ENCODE data around the gene ZNF853. TPM values are rescaled to one million over a fixed set of nuclear protein-coding genes. Genes with fewer than 3 reads are reported as not detected.

Gene ZNF853
- total RNA-seq, 1 donor from 2014 or later = 25.7 TPM

DNA sequence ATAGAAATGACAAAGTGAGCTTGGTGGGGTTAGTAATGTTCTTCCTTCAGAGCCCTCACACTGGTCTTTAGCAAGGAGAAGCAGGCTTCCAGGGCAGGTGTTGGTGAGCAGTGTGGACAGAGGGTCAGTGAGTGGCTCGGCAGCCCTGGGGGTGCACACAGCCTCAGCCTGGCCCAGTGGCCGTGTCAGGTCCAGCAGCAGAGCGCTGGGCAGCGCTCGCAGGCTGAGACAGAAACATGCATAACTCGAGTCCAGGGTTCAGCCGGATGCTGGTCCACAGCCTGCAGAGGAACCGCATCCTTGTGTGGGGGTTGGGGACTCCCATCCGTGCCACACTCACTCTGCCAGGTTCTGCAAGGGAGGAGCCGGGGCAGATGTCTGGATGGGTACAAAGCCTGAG, 11.0 kb upstream of the ZNF853 start:
- H3K4me3 ChIP-seq (ENCODE audit: low read depth, low read length) = no peak overlapping the region
- TF ChIP-seq, protein P1, sequence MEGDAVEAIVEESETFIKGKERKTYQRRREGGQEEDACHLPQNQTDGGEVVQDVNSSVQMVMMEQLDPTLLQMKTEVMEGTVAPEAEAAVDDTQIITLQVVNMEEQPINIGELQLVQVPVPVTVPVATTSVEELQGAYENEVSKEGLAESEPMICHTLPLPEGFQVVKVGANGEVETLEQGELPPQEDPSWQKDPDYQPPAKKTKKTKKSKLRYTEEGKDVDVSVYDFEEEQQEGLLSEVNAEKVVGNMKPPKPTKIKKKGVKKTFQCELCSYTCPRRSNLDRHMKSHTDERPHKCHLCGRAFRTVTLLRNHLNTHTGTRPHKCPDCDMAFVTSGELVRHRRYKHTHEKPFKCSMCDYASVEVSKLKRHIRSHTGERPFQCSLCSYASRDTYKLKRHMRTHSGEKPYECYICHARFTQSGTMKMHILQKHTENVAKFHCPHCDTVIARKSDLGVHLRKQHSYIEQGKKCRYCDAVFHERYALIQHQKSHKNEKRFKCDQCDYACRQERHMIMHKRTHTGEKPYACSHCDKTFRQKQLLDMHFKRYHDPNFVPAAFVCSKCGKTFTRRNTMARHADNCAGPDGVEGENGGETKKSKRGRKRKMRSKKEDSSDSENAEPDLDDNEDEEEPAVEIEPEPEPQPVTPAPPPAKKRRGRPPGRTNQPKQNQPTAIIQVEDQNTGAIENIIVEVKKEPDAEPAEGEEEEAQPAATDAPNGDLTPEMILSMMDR (IDR thresholded peaks at IDR 0.05; ENCODE audit: insufficient read depth, low read length, poor library complexity, severe bottlenecking) = no peak
- no peak for DNase-seq (ENCODE audit: low read depth)
- H3K36me3 ChIP-seq (ENCODE audit: control insufficient read depth, insufficient read depth, low read length) = no peaks in the 10 kb centered on the region
- H3K27me3 ChIP-seq (ENCODE audit: control insufficient read depth, insufficient read depth, low read length) = no peaks in the 10 kb centered on the region

DNA sequence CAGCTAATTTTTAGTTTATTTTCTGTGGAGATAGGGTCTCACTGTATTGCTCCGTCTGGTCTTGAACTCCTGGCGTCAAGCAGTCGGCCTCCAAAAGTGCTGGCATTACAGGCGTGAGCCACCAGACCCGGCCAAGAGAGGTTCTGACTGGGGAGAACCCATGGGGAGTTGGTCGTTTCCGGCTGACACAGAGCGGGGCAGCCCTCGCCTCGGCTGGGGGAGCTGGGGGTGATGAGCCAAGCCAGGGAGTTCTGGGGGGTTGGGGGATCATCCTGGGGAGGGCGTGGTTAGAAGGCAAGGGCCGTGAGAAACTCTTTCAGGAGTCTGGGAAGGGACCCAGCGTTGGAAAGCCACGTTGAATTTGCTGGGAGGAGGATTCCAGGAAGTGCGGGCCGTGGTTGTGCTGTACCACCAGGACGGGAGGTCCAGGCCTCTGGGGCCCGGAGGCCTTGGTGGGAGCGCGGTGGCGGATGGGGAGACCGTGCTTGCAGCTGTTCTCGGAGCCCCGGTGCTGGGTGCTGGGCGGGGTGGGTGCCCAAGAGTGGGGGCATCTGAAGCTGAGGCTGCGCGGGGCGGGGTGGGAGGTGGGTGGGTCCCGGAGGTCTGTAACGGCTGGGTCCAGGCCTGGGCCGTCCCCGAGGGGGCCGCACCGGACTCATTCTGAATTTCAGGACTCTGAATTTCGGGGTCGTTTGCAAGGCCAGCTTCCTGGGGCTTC, 8.4 kb upstream of the ZNF853 start:
- DNase-seq (ENCODE audit: low read depth) = no peak
- TF ChIP-seq, protein P1 (IDR thresholded peaks at IDR 0.05; ENCODE audit: insufficient read depth, low read length, poor library complexity, severe bottlenecking) = no peak
- no peak overlapping the region for H3K4me3 ChIP-seq (ENCODE audit: low read depth, low read length)
- no peaks in the 10 kb centered on the region for H3K27me3 ChIP-seq (ENCODE audit: control insufficient read depth, insufficient read depth, low read length)
- H3K36me3 ChIP-seq (ENCODE audit: control insufficient read depth, insufficient read depth, low read length) = no peaks in the 10 kb centered on the region

DNA sequence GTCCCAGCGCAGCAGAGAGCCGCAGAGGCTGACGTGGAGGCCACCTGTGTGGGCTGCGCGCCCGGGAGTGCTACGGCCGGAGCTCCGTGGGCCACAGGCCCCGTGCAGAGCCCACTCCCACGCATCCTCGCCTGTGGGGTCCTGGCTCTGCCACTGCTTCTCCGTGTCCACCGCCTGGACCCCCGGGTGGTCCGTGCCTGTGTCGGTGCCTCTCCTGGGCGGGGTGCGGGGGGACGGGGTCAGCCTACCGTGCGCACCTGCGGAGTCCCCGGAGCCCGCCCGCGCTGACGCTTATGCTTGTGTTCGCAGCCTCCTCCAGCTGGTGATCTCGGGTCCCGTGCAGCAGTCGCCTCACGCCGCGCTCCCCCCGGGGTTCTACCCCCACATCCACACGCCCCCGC, 7.8 kb upstream of the ZNF853 start:
- Histone ChIP-seq H3K4me3 (ENCODE audit: low read depth, low read length) (no peak overlapping the region), H3K27me3 (ENCODE audit: control insufficient read depth, insufficient read depth, low read length) (peaks cover under 1% of the 10 kb centered on the region), H3K36me3 (ENCODE audit: control insufficient read depth, insufficient read depth, low read length) (no peaks in the 10 kb centered on the region)
- TF ChIP-seq, protein P1 (IDR thresholded peaks at IDR 0.05; ENCODE audit: insufficient read depth, low read length, poor library complexity, severe bottlenecking) = no peak
- DNase-seq (ENCODE audit: low read depth) = no peak

DNA sequence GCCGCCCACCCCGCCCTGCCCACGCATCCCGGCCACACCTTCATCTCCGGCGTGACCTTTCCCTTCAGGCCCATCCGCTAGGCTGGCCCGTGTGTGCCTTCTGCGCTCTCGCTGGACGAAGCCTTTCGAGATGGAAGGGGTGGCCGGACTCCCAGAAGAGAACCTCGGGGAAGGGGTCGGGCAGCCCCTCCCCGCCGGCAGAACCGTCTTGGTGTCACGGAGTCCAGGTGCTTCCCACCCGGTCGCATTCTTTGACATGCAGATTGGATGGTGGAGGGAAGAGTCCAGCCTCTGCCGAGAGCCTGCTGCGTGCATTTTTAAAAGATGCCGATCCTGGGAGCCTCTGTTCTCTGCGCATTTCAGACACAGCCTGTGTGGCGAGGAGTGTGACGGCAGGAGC, 7.3 kb upstream of the ZNF853 start:
- no peaks in the 10 kb centered on the region for H3K36me3 ChIP-seq (ENCODE audit: control insufficient read depth, insufficient read depth, low read length)

DNA sequence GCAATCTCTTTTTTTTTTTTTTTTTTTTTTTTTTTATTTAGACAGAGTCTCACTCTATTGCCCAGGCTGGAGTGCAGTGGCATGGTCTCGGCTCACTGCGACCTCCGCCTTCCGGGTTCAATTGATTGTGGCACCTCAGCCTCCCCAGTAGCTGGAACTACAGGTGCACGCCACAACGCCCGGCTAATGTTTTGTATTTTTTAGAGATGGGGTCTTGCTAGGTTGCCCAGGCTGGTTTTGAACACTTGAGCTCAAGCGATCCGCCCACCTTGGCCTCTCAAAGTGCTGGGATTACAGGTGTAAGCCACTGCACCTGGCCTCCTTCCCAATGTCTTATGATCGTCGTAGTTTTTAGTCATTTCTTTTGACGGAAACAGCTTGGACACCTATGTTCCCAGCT, 6.6 kb upstream of the ZNF853 start:
- Histone ChIP-seq H3K27me3 (ENCODE audit: control insufficient read depth, insufficient read depth, low read length) (peaks cover 6% of the 10 kb centered on the region), H3K36me3 (ENCODE audit: control insufficient read depth, insufficient read depth, low read length) (no peaks in the 10 kb centered on the region), H3K4me3 (ENCODE audit: low read depth, low read length) (no peak overlapping the region)
- TF ChIP-seq, protein P1 (IDR thresholded peaks at IDR 0.05; ENCODE audit: insufficient read depth, low read length, poor library complexity, severe bottlenecking) = no peak
- DNase-seq (ENCODE audit: low read depth) = no peak

More for the DNA sequence above, 7.3 kb upstream of the ZNF853 start:
- DNase-seq (ENCODE audit: low read depth) = no peak
- H3K27me3 ChIP-seq (ENCODE audit: control insufficient read depth, insufficient read depth, low read length) = peaks cover 3% of the 10 kb centered on the region
- no peak overlapping the region for H3K4me3 ChIP-seq (ENCODE audit: low read depth, low read length)
- TF ChIP-seq, protein P1 (IDR thresholded peaks at IDR 0.05; ENCODE audit: insufficient read depth, low read length, poor library complexity, severe bottlenecking) = no peak

DNA sequence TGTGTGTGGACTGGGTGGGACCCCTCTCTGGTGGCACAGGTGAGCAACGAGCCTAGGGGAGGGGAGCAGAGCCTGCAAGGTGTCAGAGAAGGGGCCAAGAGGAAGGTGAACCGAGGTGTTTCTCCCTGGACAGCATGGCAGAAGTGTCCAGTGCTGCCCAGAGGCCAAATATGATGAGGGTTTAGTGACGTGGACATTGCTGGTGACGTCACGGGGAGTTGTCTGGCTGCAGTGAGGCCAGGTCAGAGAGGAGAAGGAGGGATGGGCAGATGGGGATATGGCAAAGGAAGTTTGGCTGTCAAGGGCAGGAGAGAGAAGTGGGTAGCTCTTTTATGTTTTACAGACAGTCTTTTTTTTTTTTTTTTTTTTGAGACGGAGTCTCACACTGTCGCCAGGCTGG, 2.6 kb upstream of the ZNF853 start:
- Histone ChIP-seq H3K36me3 (ENCODE audit: control insufficient read depth, insufficient read depth, low read length) (no peaks in the 10 kb centered on the region), H3K4me3 (ENCODE audit: low read depth, low read length) (no peak overlapping the region), H3K27me3 (ENCODE audit: control insufficient read depth, insufficient read depth, low read length) (peaks cover 9% of the 10 kb centered on the region)
- TF ChIP-seq, protein P1 (IDR thresholded peaks at IDR 0.05; ENCODE audit: insufficient read depth, low read length, poor library complexity, severe bottlenecking) = no peak
- DNase-seq (ENCODE audit: low read depth) = no peak

Data from kidney epithelial cell (primary cell).